KMS-11 (cell line): ENCODE data around the gene VAC14.

Source experiments
- H2AFZ ChIP-seq: fragments of 200-600 bp; sonication (generic); 2 replicates; pipeline ENCODE4 v1.6.1; 2016; ENCODE audit warnings: antibody characterized with exemption, mixed run types, low read depth
- H3K27ac ChIP-seq: fragments of 200-600 bp; sonication (generic); 2 replicates; pipeline ENCODE4 v1.6.1; 2016; ENCODE audit warnings: mild to moderate bottlenecking, mixed run types
- H3K27me3 ChIP-seq: fragments of 200-600 bp; sonication (generic); 2 replicates; pipeline ENCODE4 v1.6.1; 2017; ENCODE audit warnings: mild to moderate bottlenecking, low read depth, mixed run types, moderate library complexity; ENCODE audit not compliant: insufficient read depth
- H3K36me3 ChIP-seq: fragments of 200-600 bp; sonication (generic); 2 replicates; pipeline ENCODE4 v1.6.1; 2017; ENCODE audit warnings: mild to moderate bottlenecking, mixed run types; ENCODE audit not compliant: insufficient read depth
- H3K4me1 ChIP-seq: fragments of 200-600 bp; sonication (generic); 2 replicates; pipeline ENCODE4 v1.6.1; 2016; ENCODE audit warnings: mild to moderate bottlenecking, low read depth, mixed run types; ENCODE audit not compliant: poor library complexity, severe bottlenecking
- H3K4me2 ChIP-seq: fragments of 200-600 bp; sonication (generic); 2 replicates; pipeline ENCODE4 v1.7.0; 2016; ENCODE audit warnings: mild to moderate bottlenecking, mixed run types
- H3K4me3 ChIP-seq: fragments of 200-600 bp; sonication (generic); IDR thresholded peaks from 2 replicates; pipeline ENCODE4 v1.6.1; 2017; ENCODE audit warnings: low read depth, low read length, mixed read lengths; ENCODE audit not compliant: insufficient read depth
- H3K79me2 ChIP-seq: fragments of 200-600 bp; sonication (generic); 2 replicates; pipeline ENCODE4 v1.6.1; 2016; ENCODE audit warnings: low read depth, mixed run types; ENCODE audit not compliant: insufficient read depth
- H3K9ac ChIP-seq: fragments of 200-600 bp; sonication (generic); 2 replicates; pipeline ENCODE4 v1.6.1; 2016; ENCODE audit warnings: mild to moderate bottlenecking, mixed run types
- H4K20me1 ChIP-seq: fragments of 200-600 bp; sonication (generic); 2 replicates; pipeline ENCODE4 v1.6.1; 2016; ENCODE audit warnings: mild to moderate bottlenecking, mixed run types; ENCODE audit not compliant: insufficient read depth
- CTCF ChIP-seq: fragments of 200-600 bp; sonication (generic); conservative IDR thresholded peaks from 2 replicates; pipeline ENCODE4 v1.6.1; 2017; ENCODE audit warnings: low read depth, mild to moderate bottlenecking, antibody characterized with exemption, low read length, moderate library complexity, mixed read lengths

VAC14 gene

GRCh38 chr16:70687671-70688245, 113.2 kb downstream of the VAC14 start:
- no peaks in the 10 kb centered on the region for H3K79me2 ChIP-seq
- no peaks in the 10 kb centered on the region for H3K27me3 ChIP-seq
- no peaks in the 10 kb centered on the region for H3K36me3 ChIP-seq
- no peak overlapping the region for H3K9ac ChIP-seq
- no peaks in the 10 kb centered on the region for H4K20me1 ChIP-seq
- H3K27ac ChIP-seq: no peak overlapping the region
- no peaks in the 10 kb centered on the region for H3K4me1 ChIP-seq
- H3K4me2 ChIP-seq: no peak overlapping the region
- H3K4me3 ChIP-seq: no peak overlapping the region
- no peak for TF ChIP-seq CTCF
- H2AFZ ChIP-seq: no peak overlapping the region

GRCh38 chr16:70687102-70687511, 113.9 kb downstream of the VAC14 start:
- Histone ChIP-seq H3K4me3 (no peak overlapping the region), H4K20me1 (no peaks in the 10 kb centered on the region), H3K27ac (no peak overlapping the region), H3K79me2 (no peaks in the 10 kb centered on the region), H3K27me3 (no peaks in the 10 kb centered on the region), H2AFZ (no peak overlapping the region), H3K4me2 (no peak overlapping the region), H3K4me1 (no peaks in the 10 kb centered on the region), H3K36me3 (no peaks in the 10 kb centered on the region), H3K9ac (no peak overlapping the region)
- TF ChIP-seq CTCF: no peak

- no peaks in the 10 kb centered on the region for H3K4me1 ChIP-seq
- H3K27me3 ChIP-seq: no peaks in the 10 kb centered on the region
- H2AFZ ChIP-seq: no peak overlapping the region
- TF ChIP-seq CTCF: no peak
- no peaks in the 10 kb centered on the region for H3K36me3 ChIP-seq
- H4K20me1 ChIP-seq: no peaks in the 10 kb centered on the region
- H3K4me2 ChIP-seq: no peak overlapping the region
- no peak overlapping the region for H3K4me3 ChIP-seq
- no peaks in the 10 kb centered on the region for H3K79me2 ChIP-seq
- no peak overlapping the region for H3K9ac ChIP-seq
- no peak overlapping the region for H3K27ac ChIP-seq
Measured at GRCh38 chr16:70686376-70687101, 114.4 kb downstream of the VAC14 start.

- Histone ChIP-seq H3K4me2 (no peak within 1 kb of the TSS), H3K27ac (no peak within 1 kb of the TSS)
Measured at GRCh38 chr16:70685938-70686375, 115.0 kb downstream of the VAC14 start, which contains the start of gene MTSS2. TSS of gene MTSS2 (minus strand) at chr16:70686053. CDS start at chr16:70685791, 262 bp downstream.

More at GRCh38 chr16:70685938-70686375, 115.0 kb downstream of the VAC14 start, which contains the start of gene MTSS2:
- no peaks in the 10 kb centered on the region for H3K79me2 ChIP-seq
- no peak within 1 kb of the TSS for H3K9ac ChIP-seq
- TF ChIP-seq CTCF: no peak
- no peak within 1 kb of the TSS for H2AFZ ChIP-seq
- H3K4me1 ChIP-seq: no peaks in the 10 kb centered on the region
- no peaks in the 10 kb centered on the region for H3K27me3 ChIP-seq
- H3K36me3 ChIP-seq: no peaks in the 10 kb centered on the region
- no peaks in the 10 kb centered on the region for H4K20me1 ChIP-seq
- no peak within 1 kb of the TSS for H3K4me3 ChIP-seq
